ENCODE measurements around the gene ZCWPW2. TPM values are rescaled to one million over a fixed set of nuclear protein-coding genes. Genes with fewer than 3 reads are reported as not detected.

ZCWPW2 gene
- 1 to 10 TPM; 1.1 to 1.6 TPM for total RNA-seq
- polyA plus RNA-seq = 1 to 10 TPM; 1.1 to 1.2 TPM
- long read RNA-seq, donor 1, partial matches to known transcripts = 1 of 5 reads
- long read RNA-seq, donor 1, other reads (novel, unspliced or antisense) = 4 of 5 reads
- long read RNA-seq, donor 2, partial matches to known transcripts = 0 of 6 reads
- long read RNA-seq, donor 2, other reads (novel, unspliced or antisense) = 6 of 6 reads

- intact Hi-C loops (cut with DNase I) = no loop called here
These were observed at the start of gene ZCWPW2, which contains the start of gene AZI2 for GRCh38 chr3:28348629-28349468. Gene ZCWPW2, plus strand, starts transcription at chr3:28348721. Its CDS starts 64,348 bp downstream, at chr3:28413069. Gene AZI2, minus strand, starts transcription at chr3:28348824. Its CDS starts 8,207 bp downstream, at chr3:28340617.

GRCh38 chr3:28299705-28300104 lies 48.8 kb upstream of the ZCWPW2 start:
- Histone ChIP-seq H3K4me1 (ENCODE audit: control insufficient read depth in 1 of 2, insufficient read depth in 2 of 2, low read length in 2 of 2) (no peaks in the 10 kb centered on the region), H3K27ac (ENCODE audit: low read depth in 1 of 2, low read length in 2 of 2) (no peak overlapping the region), H3K9me3 (ENCODE audit: control insufficient read depth, low read length) (no peaks in the 10 kb centered on the region), H3K4me3 (ENCODE audit: low read length in 2 of 2) (no peak overlapping the region), H3K36me3 (ENCODE audit: control insufficient read depth in 1 of 2, insufficient read depth in 2 of 2, low read length in 1 of 2) (no peaks in the 10 kb centered on the region), H3K27me3 (ENCODE audit: control insufficient read depth in 1 of 2, insufficient read depth in 2 of 2, low read length in 1 of 2) (no peaks in the 10 kb centered on the region)
- intact Hi-C loops (cut with DNase I) = no loop called here
- ATAC-seq (ENCODE audit: low FRiP score) (no peak), DNase-seq (no peak)
- WGBS, 2 donors = 49 to 54% methylated on average over 1 of the region's 1 CpG

More at GRCh38 chr3:28348629-28349468, at the start of gene ZCWPW2, which contains the start of gene AZI2:
- ATAC-seq (ENCODE audit: low FRiP score) = peak; percentile 99
- Histone ChIP-seq H3K27me3 (ENCODE audit: control insufficient read depth in 1 of 2, insufficient read depth in 2 of 2, low read length in 1 of 2) (no peaks in the 10 kb centered on the region), H3K27ac (ENCODE audit: low read depth in 1 of 2, low read length in 2 of 2) (peak within 1 kb of the TSS; percentile 88 to 97), H3K4me1 (ENCODE audit: control insufficient read depth in 1 of 2, insufficient read depth in 2 of 2, low read length in 2 of 2) (peaks cover 0 to 2% of the 10 kb centered on the region in 2 donors), H3K9me3 (ENCODE audit: control insufficient read depth, low read length) (peaks cover 2% of the 10 kb centered on the region), H3K4me3 (ENCODE audit: low read length in 2 of 2) (peak within 1 kb of the TSS; percentile 73 to 77), H3K36me3 (ENCODE audit: control insufficient read depth in 1 of 2, insufficient read depth in 2 of 2, low read length in 1 of 2) (peaks cover 0 to 2% of the 10 kb centered on the region in 2 donors)
- DNase-seq = peak; percentile 98
- WGBS, 2 donors = 0% methylated on average over 78 to 83 of the region's 83 CpGs

- ATAC-seq (ENCODE audit: low FRiP score) (no peak), DNase-seq (no peak)
- intact Hi-C loops (cut with DNase I) = no loop called here
- Histone ChIP-seq H3K36me3 (ENCODE audit: control insufficient read depth in 1 of 2, insufficient read depth in 2 of 2, low read length in 1 of 2) (no peaks in the 10 kb centered on the region), H3K4me1 (ENCODE audit: control insufficient read depth in 1 of 2, insufficient read depth in 2 of 2, low read length in 2 of 2) (no peaks in the 10 kb centered on the region), H3K27ac (ENCODE audit: low read depth in 1 of 2, low read length in 2 of 2) (no peak overlapping the region), H3K27me3 (ENCODE audit: control insufficient read depth in 1 of 2, insufficient read depth in 2 of 2, low read length in 1 of 2) (no peaks in the 10 kb centered on the region), H3K9me3 (ENCODE audit: control insufficient read depth, low read length) (no peaks in the 10 kb centered on the region), H3K4me3 (ENCODE audit: low read length in 2 of 2) (no peak overlapping the region)
- 91 to 93% methylated on average over 5 of the region's 5 CpGs for WGBS, 2 donors
These were observed 48.1 kb upstream of the ZCWPW2 start for GRCh38 chr3:28300345-28300962.

GRCh38 chr3:28301688-28302087 lies 46.8 kb upstream of the ZCWPW2 start:
- no peak for DNase-seq
- Histone ChIP-seq H3K9me3 (ENCODE audit: control insufficient read depth, low read length) (no peaks in the 10 kb centered on the region), H3K4me3 (ENCODE audit: low read length in 2 of 2) (no peak overlapping the region), H3K27me3 (ENCODE audit: control insufficient read depth in 1 of 2, insufficient read depth in 2 of 2, low read length in 1 of 2) (no peaks in the 10 kb centered on the region), H3K36me3 (ENCODE audit: control insufficient read depth in 1 of 2, insufficient read depth in 2 of 2, low read length in 1 of 2) (no peaks in the 10 kb centered on the region), H3K27ac (ENCODE audit: low read depth in 1 of 2, low read length in 2 of 2) (no peak overlapping the region), H3K4me1 (ENCODE audit: control insufficient read depth in 1 of 2, insufficient read depth in 2 of 2, low read length in 2 of 2) (no peaks in the 10 kb centered on the region)
- no peak for ATAC-seq (ENCODE audit: low FRiP score)
- intact Hi-C loops (cut with DNase I) = no loop called here
- 84 to 86% methylated on average over 4 of the region's 4 CpGs for WGBS, 2 donors

GRCh38 chr3:28308196-28308595 lies 40.3 kb upstream of the ZCWPW2 start:
- intact Hi-C loops (cut with DNase I) = no loop called here
- no peak for ATAC-seq (ENCODE audit: low FRiP score)
- WGBS, 2 donors = 88 to 92% methylated on average over 3 of the region's 3 CpGs

GRCh38 chr3:28315711-28316110 lies 32.8 kb upstream of the ZCWPW2 start:
- Histone ChIP-seq H3K9me3 (ENCODE audit: control insufficient read depth, low read length) (no peaks in the 10 kb centered on the region), H3K4me1 (ENCODE audit: control insufficient read depth in 1 of 2, insufficient read depth in 2 of 2, low read length in 2 of 2) (peaks cover 0 to 3% of the 10 kb centered on the region in 2 donors), H3K27ac (ENCODE audit: low read depth in 1 of 2, low read length in 2 of 2) (no peak overlapping the region), H3K27me3 (ENCODE audit: control insufficient read depth in 1 of 2, insufficient read depth in 2 of 2, low read length in 1 of 2) (no peaks in the 10 kb centered on the region), H3K36me3 (ENCODE audit: control insufficient read depth in 1 of 2, insufficient read depth in 2 of 2, low read length in 1 of 2) (peaks cover 0 to 3% of the 10 kb centered on the region in 2 donors), H3K4me3 (ENCODE audit: low read length in 2 of 2) (no peak overlapping the region)
- intact Hi-C loops (cut with DNase I) = no loop called here
- ATAC-seq (ENCODE audit: low FRiP score) = no peak
- DNase-seq = no peak
- 78 to 84% methylated on average over 1 of the region's 1 CpG for WGBS, 2 donors

More at GRCh38 chr3:28308196-28308595, 40.3 kb upstream of the ZCWPW2 start:
- Histone ChIP-seq H3K27me3 (ENCODE audit: control insufficient read depth in 1 of 2, insufficient read depth in 2 of 2, low read length in 1 of 2) (no peaks in the 10 kb centered on the region), H3K4me3 (ENCODE audit: low read length in 2 of 2) (no peak overlapping the region), H3K4me1 (ENCODE audit: control insufficient read depth in 1 of 2, insufficient read depth in 2 of 2, low read length in 2 of 2) (no peaks in the 10 kb centered on the region), H3K27ac (ENCODE audit: low read depth in 1 of 2, low read length in 2 of 2) (no peak overlapping the region), H3K36me3 (ENCODE audit: control insufficient read depth in 1 of 2, insufficient read depth in 2 of 2, low read length in 1 of 2) (no peaks in the 10 kb centered on the region), H3K9me3 (ENCODE audit: control insufficient read depth, low read length) (no peaks in the 10 kb centered on the region)
- DNase-seq = no peak

GRCh38 chr3:28316226-28316625 lies 32.3 kb upstream of the ZCWPW2 start:
- 78 to 82% methylated on average over 2 of the region's 2 CpGs for WGBS, 2 donors
- no peak for DNase-seq
- peaks cover 0 to 3% of the 10 kb centered on the region in 2 donors for H3K4me1 ChIP-seq (ENCODE audit: control insufficient read depth in 1 of 2, insufficient read depth in 2 of 2, low read length in 2 of 2)
- no peak overlapping the region for H3K4me3 ChIP-seq (ENCODE audit: low read length in 2 of 2)
- H3K27ac ChIP-seq (ENCODE audit: low read depth in 1 of 2, low read length in 2 of 2) = no peak overlapping the region
- H3K27me3 ChIP-seq (ENCODE audit: control insufficient read depth in 1 of 2, insufficient read depth in 2 of 2, low read length in 1 of 2) = no peaks in the 10 kb centered on the region
- no peaks in the 10 kb centered on the region for H3K9me3 ChIP-seq (ENCODE audit: control insufficient read depth, low read length)
- intact Hi-C loops (cut with DNase I) = no loop called here
- peaks cover 0 to 3% of the 10 kb centered on the region in 2 donors for H3K36me3 ChIP-seq (ENCODE audit: control insufficient read depth in 1 of 2, insufficient read depth in 2 of 2, low read length in 1 of 2)
- no peak for ATAC-seq (ENCODE audit: low FRiP score)

- H3K4me3 ChIP-seq (ENCODE audit: low read length in 2 of 2) = no peak overlapping the region
- 47 to 49% methylated on average over 2 of the region's 2 CpGs for WGBS, 2 donors
- ATAC-seq (ENCODE audit: low FRiP score) (peak; percentile 69), DNase-seq (no peak)
- no peaks in the 10 kb centered on the region for H3K9me3 ChIP-seq (ENCODE audit: control insufficient read depth, low read length)
- intact Hi-C loops (cut with DNase I) = no loop called here
- H3K36me3 ChIP-seq (ENCODE audit: control insufficient read depth in 1 of 2, insufficient read depth in 2 of 2, low read length in 1 of 2) = peaks cover 0 to 3% of the 10 kb centered on the region in 2 donors
- H3K27me3 ChIP-seq (ENCODE audit: control insufficient read depth in 1 of 2, insufficient read depth in 2 of 2, low read length in 1 of 2) = no peaks in the 10 kb centered on the region
- H3K27ac ChIP-seq (ENCODE audit: low read depth in 1 of 2, low read length in 2 of 2) = no peak overlapping the region
- peaks cover 0 to 3% of the 10 kb centered on the region in 2 donors for H3K4me1 ChIP-seq (ENCODE audit: control insufficient read depth in 1 of 2, insufficient read depth in 2 of 2, low read length in 2 of 2)
These were observed 31.0 kb upstream of the ZCWPW2 start for GRCh38 chr3:28317438-28318022.

All from aorta (tissue), 5 donors.